ENCODE data around the gene EXD3.

DNA sequence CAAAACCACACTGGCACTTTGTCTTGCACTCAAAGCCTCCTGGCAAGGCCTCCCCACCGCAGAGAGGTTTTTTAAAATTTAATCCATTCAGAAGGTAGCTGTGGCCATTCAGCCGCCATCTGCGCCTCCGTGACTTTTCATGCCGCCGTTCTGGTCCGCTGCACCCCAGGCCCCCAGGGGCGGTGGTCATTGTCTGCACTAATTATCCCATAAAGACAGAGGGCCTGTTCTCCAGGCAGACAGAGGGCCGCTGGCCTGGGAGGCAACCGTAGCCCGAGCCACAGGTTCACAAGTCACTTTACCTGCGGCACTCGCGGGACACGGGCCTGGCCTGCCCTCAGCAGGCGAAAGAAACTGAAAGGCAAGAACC, 49.4 kb downstream of the EXD3 start:
- TF ChIP-seq, protein P1, sequence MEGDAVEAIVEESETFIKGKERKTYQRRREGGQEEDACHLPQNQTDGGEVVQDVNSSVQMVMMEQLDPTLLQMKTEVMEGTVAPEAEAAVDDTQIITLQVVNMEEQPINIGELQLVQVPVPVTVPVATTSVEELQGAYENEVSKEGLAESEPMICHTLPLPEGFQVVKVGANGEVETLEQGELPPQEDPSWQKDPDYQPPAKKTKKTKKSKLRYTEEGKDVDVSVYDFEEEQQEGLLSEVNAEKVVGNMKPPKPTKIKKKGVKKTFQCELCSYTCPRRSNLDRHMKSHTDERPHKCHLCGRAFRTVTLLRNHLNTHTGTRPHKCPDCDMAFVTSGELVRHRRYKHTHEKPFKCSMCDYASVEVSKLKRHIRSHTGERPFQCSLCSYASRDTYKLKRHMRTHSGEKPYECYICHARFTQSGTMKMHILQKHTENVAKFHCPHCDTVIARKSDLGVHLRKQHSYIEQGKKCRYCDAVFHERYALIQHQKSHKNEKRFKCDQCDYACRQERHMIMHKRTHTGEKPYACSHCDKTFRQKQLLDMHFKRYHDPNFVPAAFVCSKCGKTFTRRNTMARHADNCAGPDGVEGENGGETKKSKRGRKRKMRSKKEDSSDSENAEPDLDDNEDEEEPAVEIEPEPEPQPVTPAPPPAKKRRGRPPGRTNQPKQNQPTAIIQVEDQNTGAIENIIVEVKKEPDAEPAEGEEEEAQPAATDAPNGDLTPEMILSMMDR (IDR thresholded peaks at IDR 0.05): no peak
- no peak for TF ChIP-seq EP300 (IDR thresholded peaks at IDR 0.05)

Data from stomach (tissue), 4 donors.